ENCODE results near the gene MN1.

- TF ChIP-seq CTCF (IDR thresholded peaks at IDR 0.05; ENCODE audit: insufficient read depth, low read length) = no peak
- TF ChIP-seq POLR2AphosphoS5 (IDR thresholded peaks at IDR 0.05; ENCODE audit: low read depth) = no peak
- no peak for TF ChIP-seq REST (IDR thresholded peaks at IDR 0.05; ENCODE audit: insufficient replicate concordance, low read depth)
Measured at GRCh38 chr22:27717094-27717493, 84.5 kb downstream of the MN1 start.
